ENCODE data around the gene RAB40B. TPM values are rescaled to one million over a fixed set of nuclear protein-coding genes. Genes with fewer than 3 reads are reported as not detected.

RAB40B gene
- total RNA-seq, 1 experiment from 2014 or later, result 37.8 TPM

DNA sequence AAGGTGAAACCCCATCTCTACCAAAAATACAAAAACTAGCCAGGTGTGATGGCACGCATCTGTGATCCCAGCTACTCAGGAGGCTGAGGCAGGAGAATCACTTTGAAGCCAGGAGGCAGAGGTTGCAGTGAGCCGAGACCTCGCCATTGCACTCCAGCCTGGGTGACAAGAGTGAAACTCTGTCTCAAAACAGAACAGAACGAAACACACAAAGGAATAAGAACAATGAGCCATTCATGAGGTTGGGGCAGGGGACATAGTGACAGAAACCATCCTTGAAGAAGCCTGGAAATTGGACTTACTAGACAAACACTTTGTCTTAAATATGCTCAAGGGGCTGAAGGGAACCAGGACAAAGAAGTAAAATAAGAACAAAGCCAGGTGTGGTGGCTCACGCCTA is 89.7 kb downstream of the RAB40B start:
- in situ Hi-C loops (cut with HindIII; ENCODE audit: low sequenced_read_pairs), result no loop called here

DNA sequence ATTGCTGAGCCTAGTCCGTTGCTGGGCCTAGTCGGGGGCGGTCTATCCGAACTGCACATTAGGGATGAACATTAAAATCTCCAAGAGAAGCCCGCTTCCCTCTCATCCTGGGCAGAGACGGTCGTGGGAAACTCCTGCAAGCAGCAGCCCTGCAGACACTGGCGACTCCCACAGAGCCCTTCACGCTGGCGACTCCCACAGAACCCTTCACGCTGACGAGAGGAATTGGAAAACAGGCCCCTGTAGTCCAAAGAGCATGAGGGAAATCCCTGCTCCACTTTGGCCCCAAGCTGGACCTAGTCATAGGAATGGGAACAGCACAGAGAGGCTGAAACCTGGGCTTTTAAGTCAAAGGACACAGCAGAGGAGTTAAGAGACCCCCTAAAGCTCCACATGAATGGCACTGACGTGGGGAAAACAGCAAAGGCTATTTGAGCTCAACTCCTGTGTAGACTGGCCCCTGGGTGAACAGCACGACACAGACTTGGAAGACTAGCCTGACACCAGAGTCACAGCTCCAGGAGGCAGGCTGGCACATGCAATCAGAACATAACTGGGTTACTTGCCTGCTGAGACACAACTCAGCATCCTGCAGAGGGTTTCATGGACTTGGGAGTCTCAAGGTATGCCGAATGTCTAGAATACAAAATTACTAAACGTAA is 92.4 kb downstream of the RAB40B start:
- in situ Hi-C loops (cut with HindIII; ENCODE audit: low sequenced_read_pairs), result no loop called here
- no peak for DNase-seq (ENCODE audit: low spot score)

More for the DNA sequence above, 89.7 kb downstream of the RAB40B start:
- DNase-seq (ENCODE audit: low spot score), result no peak

Other genes starting within 250 kb of the RAB40B start
- gene CYBC1, start 247.9 kb downstream of the RAB40B start, total RNA-seq (2014; rRNA removed; shearing (Covaris generic)), result 48.7 and 64.5 TPM in 2 replicates
- gene NARF, start 240.0 kb downstream of the RAB40B start, total RNA-seq (2014; rRNA removed; shearing (Covaris generic)), result 16.5 and 34.0 TPM in 2 replicates
- 52.8 and 57.7 TPM in 2 replicates for gene FOXK2, start 179.0 kb downstream of the RAB40B start, total RNA-seq (2014; rRNA removed; shearing (Covaris generic))
- 109 and 117 TPM in 2 replicates for gene WDR45B, start 50.3 kb downstream of the RAB40B start, total RNA-seq (2014; rRNA removed; shearing (Covaris generic))
- gene FN3KRP, start 18.0 kb upstream of the RAB40B start, total RNA-seq (2014; rRNA removed; shearing (Covaris generic)), result 44.4 and 44.8 TPM in 2 replicates
- 0.03 and 0.43 TPM in 2 replicates for gene FN3K, start 36.9 kb upstream of the RAB40B start, total RNA-seq (2014; rRNA removed; shearing (Covaris generic))
- 86.4 and 108 TPM in 2 replicates for gene TBCD, start 53.4 kb upstream of the RAB40B start, total RNA-seq (2014; rRNA removed; shearing (Covaris generic))
- not detected in 2 replicates for gene ZNF750, start 141.3 kb upstream of the RAB40B start, total RNA-seq (2014; rRNA removed; shearing (Covaris generic))

Data from G401 (cell line).